Measurements from ENCODE around the gene PMEL.
"Not testable (repeated sequence)": the region's sequence is repeated elsewhere in the genome, so short reads cannot be mapped to it uniquely, and the experiment has no call there.

Gene PMEL

GRCh38 chr12:55997535-55997859 is 31.7 kb upstream of the PMEL start:
- Histone ChIP-seq H3K27me3 (ENCODE audit: control insufficient read depth, insufficient read depth, low read length) (no peaks in the 10 kb centered on the region), H3K9me3 (replicated peaks; ENCODE audit: low read length) (no peaks in the 10 kb centered on the region), H3K4me2 (ENCODE audit: low read length) (peak overlapping the region; percentile 93), H3K4me3 (ENCODE audit: low read length) (peak overlapping the region; percentile 86), H3K9ac (ENCODE audit: low read depth, low read length) (peak overlapping the region; percentile 85), H3K4me1 (ENCODE audit: control insufficient read depth, insufficient read depth, low read length) (peaks cover 11% of the 10 kb centered on the region), H3K36me3 (ENCODE audit: insufficient read depth, low read length) (peaks cover 26% of the 10 kb centered on the region)

GRCh38 chr12:55996715-55997534 is 31.1 kb upstream of the PMEL start, which contains the start of gene SUOX:
SUOX (plus strand) TSS chr12:55997276; CDS start chr12:56002222, 4,946 bp downstream.
- no peaks in the 10 kb centered on the region for H3K9me3 ChIP-seq (replicated peaks; ENCODE audit: low read length)
- peak within 1 kb of the TSS; percentile 93 for H3K4me2 ChIP-seq (ENCODE audit: low read length)
- H3K4me1 ChIP-seq (ENCODE audit: control insufficient read depth, insufficient read depth, low read length), result peaks cover 11% of the 10 kb centered on the region
- H3K4me3 ChIP-seq (ENCODE audit: low read length), result peak within 1 kb of the TSS; percentile 86
- peaks cover 32% of the 10 kb centered on the region for H3K36me3 ChIP-seq (ENCODE audit: insufficient read depth, low read length)
- peak within 1 kb of the TSS; percentile 85 for H3K9ac ChIP-seq (ENCODE audit: low read depth, low read length)
- H3K27me3 ChIP-seq (ENCODE audit: control insufficient read depth, insufficient read depth, low read length), result no peaks in the 10 kb centered on the region

GRCh38 chr12:55996201-55996714 is 30.4 kb upstream of the PMEL start:
- H3K9ac ChIP-seq (ENCODE audit: low read depth, low read length), result peak overlapping the region; percentile 85
- H3K36me3 ChIP-seq (ENCODE audit: insufficient read depth, low read length), result peaks cover 36% of the 10 kb centered on the region
- H3K4me3 ChIP-seq (ENCODE audit: low read length), result peak overlapping the region; percentile 86

DNA sequence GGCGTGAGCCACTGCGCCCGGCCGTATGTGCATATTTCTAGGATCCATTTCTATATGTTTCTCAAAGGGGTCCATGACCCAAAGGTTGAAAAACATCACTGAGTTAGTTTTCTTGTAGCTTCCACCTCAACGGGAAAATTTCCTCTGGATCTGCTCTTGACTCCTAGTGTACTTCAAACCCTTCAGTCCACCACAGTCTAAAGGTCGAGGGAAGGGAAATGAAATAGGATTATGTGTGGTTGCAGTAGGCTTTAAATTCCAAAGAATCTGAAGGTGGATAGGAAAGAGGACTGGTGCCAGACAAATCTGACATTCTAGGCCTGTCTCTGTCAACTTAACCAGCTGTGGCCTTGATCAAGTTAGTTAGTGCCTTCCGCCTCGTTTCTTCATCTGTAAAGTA is 29.5 kb upstream of the PMEL start:
- Histone ChIP-seq H3K27me3 (ENCODE audit: control insufficient read depth, insufficient read depth, low read length) (no peaks in the 10 kb centered on the region), H3K9me3 (replicated peaks; ENCODE audit: low read length) (no peaks in the 10 kb centered on the region), H3K36me3 (ENCODE audit: insufficient read depth, low read length) (peaks cover 45% of the 10 kb centered on the region), H3K9ac (ENCODE audit: low read depth, low read length) (no peak overlapping the region), H3K4me1 (ENCODE audit: control insufficient read depth, insufficient read depth, low read length) (peaks cover 11% of the 10 kb centered on the region), H3K4me2 (ENCODE audit: low read length) (no peak overlapping the region), H3K4me3 (ENCODE audit: low read length) (no peak overlapping the region)

More at GRCh38 chr12:55996201-55996714, 30.4 kb upstream of the PMEL start:
- Histone ChIP-seq H3K4me2 (ENCODE audit: low read length) (peak overlapping the region; percentile 93), H3K4me1 (ENCODE audit: control insufficient read depth, insufficient read depth, low read length) (peaks cover 11% of the 10 kb centered on the region), H3K27me3 (ENCODE audit: control insufficient read depth, insufficient read depth, low read length) (no peaks in the 10 kb centered on the region), H3K9me3 (replicated peaks; ENCODE audit: low read length) (no peaks in the 10 kb centered on the region)

- Histone ChIP-seq H3K36me3 (ENCODE audit: insufficient read depth, low read length) (peaks cover 59% of the 10 kb centered on the region), H3K4me2 (ENCODE audit: low read length) (no peak overlapping the region)
Observed at GRCh38 chr12:55993230-55993853, 27.5 kb upstream of the PMEL start.

DNA sequence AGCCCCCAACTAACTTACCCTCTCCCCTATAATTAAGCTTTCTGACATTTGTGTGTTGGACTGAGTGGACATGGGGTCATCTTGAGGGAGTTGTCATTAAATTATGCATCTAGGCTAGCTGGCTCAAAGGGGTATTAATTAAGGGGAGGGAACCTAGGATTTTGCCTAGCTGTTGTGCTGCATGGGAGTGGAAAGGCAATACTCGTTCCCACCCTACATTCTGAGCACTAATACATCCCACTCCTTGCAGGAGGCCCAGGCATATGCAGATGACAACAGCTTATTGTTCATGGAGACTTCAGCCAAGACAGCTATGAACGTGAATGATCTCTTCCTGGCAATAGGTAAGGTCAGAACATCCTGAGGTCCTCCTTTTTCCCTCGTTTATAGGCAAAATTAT is 25.3 kb upstream of the PMEL start:
- Histone ChIP-seq H3K9me3 (replicated peaks; ENCODE audit: low read length) (no peaks in the 10 kb centered on the region), H3K4me1 (ENCODE audit: control insufficient read depth, insufficient read depth, low read length) (no peaks in the 10 kb centered on the region), H3K36me3 (ENCODE audit: insufficient read depth, low read length) (peaks cover 67% of the 10 kb centered on the region), H3K27me3 (ENCODE audit: control insufficient read depth, insufficient read depth, low read length) (no peaks in the 10 kb centered on the region), H3K4me2 (ENCODE audit: low read length) (no peak overlapping the region), H3K4me3 (ENCODE audit: low read length) (no peak overlapping the region), H3K9ac (ENCODE audit: low read depth, low read length) (no peak overlapping the region)

More at GRCh38 chr12:55993230-55993853, 27.5 kb upstream of the PMEL start:
- peaks cover 11% of the 10 kb centered on the region for H3K4me1 ChIP-seq (ENCODE audit: control insufficient read depth, insufficient read depth, low read length)
- H3K4me3 ChIP-seq (ENCODE audit: low read length), result no peak overlapping the region
- no peaks in the 10 kb centered on the region for H3K27me3 ChIP-seq (ENCODE audit: control insufficient read depth, insufficient read depth, low read length)
- H3K9ac ChIP-seq (ENCODE audit: low read depth, low read length), result no peak overlapping the region
- H3K9me3 ChIP-seq (replicated peaks; ENCODE audit: low read length), result no peaks in the 10 kb centered on the region

GRCh38 chr12:55985976-55986375 is 20.1 kb upstream of the PMEL start:
- peaks cover 44% of the 10 kb centered on the region for H3K36me3 ChIP-seq (ENCODE audit: insufficient read depth, low read length)
- H3K9me3 ChIP-seq (replicated peaks; ENCODE audit: low read length); H3K4me1 ChIP-seq (ENCODE audit: control insufficient read depth, insufficient read depth, low read length); H3K4me3 ChIP-seq (ENCODE audit: low read length); H3K4me2 ChIP-seq (ENCODE audit: low read length); H3K27me3 ChIP-seq (ENCODE audit: control insufficient read depth, insufficient read depth, low read length); H3K9ac ChIP-seq (ENCODE audit: low read depth, low read length): not testable (repeated sequence)

DNA sequence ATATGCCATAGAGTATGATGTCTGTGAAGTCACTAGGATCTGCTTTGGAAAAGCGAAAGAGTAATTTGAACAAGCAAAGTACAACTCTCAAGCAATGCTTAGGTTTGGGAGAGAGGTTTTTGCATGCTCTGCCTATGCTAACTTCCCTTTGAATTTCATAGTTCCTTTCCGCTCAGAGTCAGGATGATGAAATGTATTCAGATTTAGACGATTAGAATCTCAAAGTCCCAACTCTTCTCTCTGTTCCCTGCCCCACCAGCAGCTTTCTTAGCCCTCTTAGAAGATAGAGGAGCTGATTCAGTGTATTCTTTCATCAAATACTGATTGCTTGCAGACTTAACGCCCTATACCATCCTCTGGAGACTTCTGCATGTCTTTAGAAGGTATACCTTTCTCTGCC is 19.5 kb upstream of the PMEL start:
- H3K4me1 ChIP-seq (ENCODE audit: control insufficient read depth, insufficient read depth, low read length), result no peaks in the 10 kb centered on the region
- H3K9ac ChIP-seq (ENCODE audit: low read depth, low read length), result no peak overlapping the region
- no peaks in the 10 kb centered on the region for H3K9me3 ChIP-seq (replicated peaks; ENCODE audit: low read length)
- H3K4me3 ChIP-seq (ENCODE audit: low read length), result no peak overlapping the region
- peaks cover 41% of the 10 kb centered on the region for H3K36me3 ChIP-seq (ENCODE audit: insufficient read depth, low read length)
- H3K4me2 ChIP-seq (ENCODE audit: low read length), result no peak overlapping the region
- no peaks in the 10 kb centered on the region for H3K27me3 ChIP-seq (ENCODE audit: control insufficient read depth, insufficient read depth, low read length)

GRCh38 chr12:55984861-55985260 is 19.0 kb upstream of the PMEL start:
- H3K27me3 ChIP-seq (ENCODE audit: control insufficient read depth, insufficient read depth, low read length), result no peaks in the 10 kb centered on the region
- peaks cover 39% of the 10 kb centered on the region for H3K36me3 ChIP-seq (ENCODE audit: insufficient read depth, low read length)
- H3K9ac ChIP-seq (ENCODE audit: low read depth, low read length), result no peak overlapping the region
- no peaks in the 10 kb centered on the region for H3K4me1 ChIP-seq (ENCODE audit: control insufficient read depth, insufficient read depth, low read length)
- H3K4me2 ChIP-seq (ENCODE audit: low read length), result no peak overlapping the region
- no peaks in the 10 kb centered on the region for H3K9me3 ChIP-seq (replicated peaks; ENCODE audit: low read length)
- H3K4me3 ChIP-seq (ENCODE audit: low read length), result no peak overlapping the region

GRCh38 chr12:55983232-55983842 is 17.5 kb upstream of the PMEL start:
- Histone ChIP-seq H3K27me3 (ENCODE audit: control insufficient read depth, insufficient read depth, low read length) (no peaks in the 10 kb centered on the region), H3K4me3 (ENCODE audit: low read length) (no peak overlapping the region), H3K9ac (ENCODE audit: low read depth, low read length) (no peak overlapping the region), H3K4me1 (ENCODE audit: control insufficient read depth, insufficient read depth, low read length) (no peaks in the 10 kb centered on the region), H3K9me3 (replicated peaks; ENCODE audit: low read length) (no peaks in the 10 kb centered on the region), H3K4me2 (ENCODE audit: low read length) (no peak overlapping the region), H3K36me3 (ENCODE audit: insufficient read depth, low read length) (peaks cover 28% of the 10 kb centered on the region)

DNA sequence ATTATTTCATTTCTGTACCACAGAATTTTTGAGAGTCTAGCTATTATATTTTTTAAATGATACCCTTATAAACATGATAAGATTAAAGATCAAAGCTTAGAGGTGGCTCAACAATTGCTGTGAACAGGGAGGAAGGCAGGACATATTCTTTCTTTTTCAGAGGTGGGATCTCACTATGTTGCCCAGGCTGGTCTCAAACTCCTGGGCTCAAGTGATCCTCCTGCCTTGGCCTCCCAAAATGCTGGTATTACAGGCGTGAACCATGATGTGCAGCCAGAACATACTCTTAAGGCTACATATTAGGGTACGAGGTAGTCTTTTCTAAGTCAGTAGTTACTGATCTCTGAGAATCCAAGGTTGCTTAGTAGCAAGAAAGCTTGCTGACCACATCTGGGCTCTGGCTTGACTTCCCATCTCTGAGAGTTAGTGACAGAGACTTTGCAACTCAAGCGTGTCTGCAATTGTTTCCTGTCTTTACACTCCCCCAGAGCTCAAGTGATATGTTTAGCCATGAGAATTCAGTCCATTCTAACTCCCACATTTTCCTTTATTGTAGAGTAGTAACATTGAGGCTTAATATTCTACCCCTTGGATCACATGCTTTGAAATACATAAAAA is 16.6 kb upstream of the PMEL start:
- Histone ChIP-seq H3K4me1 (ENCODE audit: control insufficient read depth, insufficient read depth, low read length) (no peaks in the 10 kb centered on the region), H3K4me3 (ENCODE audit: low read length) (no peak overlapping the region), H3K9ac (ENCODE audit: low read depth, low read length) (no peak overlapping the region), H3K9me3 (replicated peaks; ENCODE audit: low read length) (no peaks in the 10 kb centered on the region), H3K27me3 (ENCODE audit: control insufficient read depth, insufficient read depth, low read length) (no peaks in the 10 kb centered on the region), H3K36me3 (ENCODE audit: insufficient read depth, low read length) (peaks cover 25% of the 10 kb centered on the region), H3K4me2 (ENCODE audit: low read length) (no peak overlapping the region)

Measured in skeletal muscle satellite cell (primary cell).